Left hindlimb (tissue), 1 donor: ENCODE data around the gene FUT8.

ENCODE experiments used
- DNase-seq: peaks from one replicate; pipeline ENCODE4 v3.0.0-alpha.2; 2018

FUT8 gene

GRCh38 chr14:65412032-65412846 lies at the start of gene FUT8:
TSS of gene FUT8 (plus strand) at chr14:65412730. CDS start at chr14:65561564, 148,834 bp downstream.
- peak; percentile 97 for DNase-seq

GRCh38 chr14:65366802-65367565 lies 45.5 kb upstream of the FUT8 start:
- DNase-seq: no peak

- no peak for DNase-seq
Measured at GRCh38 chr14:65369560-65369959, 43.0 kb upstream of the FUT8 start.

- no peak for DNase-seq
Measured at GRCh38 chr14:65370801-65371248, 41.7 kb upstream of the FUT8 start.

GRCh38 chr14:65371784-65372183 lies 40.7 kb upstream of the FUT8 start:
- no peak for DNase-seq

- DNase-seq: no peak
Measured at GRCh38 chr14:65373016-65373670, 39.4 kb upstream of the FUT8 start.

- DNase-seq: no peak
Measured at GRCh38 chr14:65373671-65374039, 38.9 kb upstream of the FUT8 start.

GRCh38 chr14:65377576-65377975 lies 35.0 kb upstream of the FUT8 start:
- DNase-seq: no peak

- DNase-seq: no peak
Measured at GRCh38 chr14:65382586-65382985, 29.9 kb upstream of the FUT8 start.

- DNase-seq: no peak
Measured at GRCh38 chr14:65387171-65387570, 25.4 kb upstream of the FUT8 start.

GRCh38 chr14:65387628-65388027 lies 24.9 kb upstream of the FUT8 start:
- no peak for DNase-seq

GRCh38 chr14:65392296-65392695 lies 20.2 kb upstream of the FUT8 start:
- no peak for DNase-seq

- DNase-seq: no peak
Measured at GRCh38 chr14:65396082-65396910, 16.2 kb upstream of the FUT8 start.

- no peak for DNase-seq
Measured at GRCh38 chr14:65403231-65403630, 9.3 kb upstream of the FUT8 start.

- DNase-seq: no peak
Measured at GRCh38 chr14:65408113-65408512, 4.4 kb upstream of the FUT8 start.

- DNase-seq: no peak
Measured at GRCh38 chr14:65410640-65411039, 1.9 kb upstream of the FUT8 start.

GRCh38 chr14:65411656-65412031 lies 886 bp upstream of the FUT8 start:
- DNase-seq: peak; percentile 92

- DNase-seq: no peak
Measured at GRCh38 chr14:65412856-65413738, 567 bp downstream of the FUT8 start.

- no peak for DNase-seq
Measured at GRCh38 chr14:65413739-65414045, 1.2 kb downstream of the FUT8 start.

- no peak for DNase-seq
Measured at GRCh38 chr14:65414961-65415589, 2.5 kb downstream of the FUT8 start.

GRCh38 chr14:65415613-65416012 lies 3.1 kb downstream of the FUT8 start:
- no peak for DNase-seq
